Measurements from ENCODE around the gene E2F1. TPM values are rescaled to one million over a fixed set of nuclear protein-coding genes. Genes with fewer than 3 reads are reported as not detected.

The E2F1 gene
- total and polyA plus RNA-seq, 7 donors = 0.33 to 13.1 (median 1.7) TPM

DNA sequence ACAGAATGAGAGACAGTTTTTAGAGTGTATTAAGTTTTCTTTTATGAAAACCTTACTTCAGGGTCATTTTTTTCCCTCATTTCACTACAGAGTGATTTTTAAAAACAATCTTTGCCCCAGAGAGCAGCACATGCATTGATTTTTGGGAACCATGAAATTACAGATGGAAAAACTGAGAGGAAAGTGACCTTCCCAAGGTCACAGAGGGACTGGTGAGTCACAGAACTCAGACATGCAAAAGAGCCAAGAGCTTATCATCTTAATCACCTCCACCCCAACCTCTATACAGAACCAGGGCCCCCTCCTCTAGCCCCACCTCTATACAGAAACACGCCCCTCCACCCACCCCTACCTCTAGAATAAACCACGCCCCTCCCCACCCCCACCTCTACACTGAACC is 23.2 kb upstream of the E2F1 start:
- Histone ChIP-seq H3K27me3 (no peaks in the 10 kb centered on the region), H3K27ac (no peak overlapping the region), H3K4me1 (no peaks in the 10 kb centered on the region), H3K9me3 (no peaks in the 10 kb centered on the region), H3K4me3 (no peak overlapping the region), H3K36me3 (peaks cover 11 to 60% (median 20%) of the 10 kb centered on the region in 4 donors)
- TF ChIP-seq POLR2AphosphoS5 (IDR thresholded peaks at IDR 0.05) (no peak), POLR2A (IDR thresholded peaks at IDR 0.05) (no peak), EP300 (IDR thresholded peaks at IDR 0.05) (no peak)
- TF ChIP-seq, protein P1, sequence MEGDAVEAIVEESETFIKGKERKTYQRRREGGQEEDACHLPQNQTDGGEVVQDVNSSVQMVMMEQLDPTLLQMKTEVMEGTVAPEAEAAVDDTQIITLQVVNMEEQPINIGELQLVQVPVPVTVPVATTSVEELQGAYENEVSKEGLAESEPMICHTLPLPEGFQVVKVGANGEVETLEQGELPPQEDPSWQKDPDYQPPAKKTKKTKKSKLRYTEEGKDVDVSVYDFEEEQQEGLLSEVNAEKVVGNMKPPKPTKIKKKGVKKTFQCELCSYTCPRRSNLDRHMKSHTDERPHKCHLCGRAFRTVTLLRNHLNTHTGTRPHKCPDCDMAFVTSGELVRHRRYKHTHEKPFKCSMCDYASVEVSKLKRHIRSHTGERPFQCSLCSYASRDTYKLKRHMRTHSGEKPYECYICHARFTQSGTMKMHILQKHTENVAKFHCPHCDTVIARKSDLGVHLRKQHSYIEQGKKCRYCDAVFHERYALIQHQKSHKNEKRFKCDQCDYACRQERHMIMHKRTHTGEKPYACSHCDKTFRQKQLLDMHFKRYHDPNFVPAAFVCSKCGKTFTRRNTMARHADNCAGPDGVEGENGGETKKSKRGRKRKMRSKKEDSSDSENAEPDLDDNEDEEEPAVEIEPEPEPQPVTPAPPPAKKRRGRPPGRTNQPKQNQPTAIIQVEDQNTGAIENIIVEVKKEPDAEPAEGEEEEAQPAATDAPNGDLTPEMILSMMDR (IDR thresholded peaks at IDR 0.05) = no peak
- 67 to 82% methylated on average over 2 of the region's 2 CpGs for WGBS, 2 donors
- DNase-seq = no peak
- intact Hi-C loops (cut with DNase I) = no loop called here

DNA sequence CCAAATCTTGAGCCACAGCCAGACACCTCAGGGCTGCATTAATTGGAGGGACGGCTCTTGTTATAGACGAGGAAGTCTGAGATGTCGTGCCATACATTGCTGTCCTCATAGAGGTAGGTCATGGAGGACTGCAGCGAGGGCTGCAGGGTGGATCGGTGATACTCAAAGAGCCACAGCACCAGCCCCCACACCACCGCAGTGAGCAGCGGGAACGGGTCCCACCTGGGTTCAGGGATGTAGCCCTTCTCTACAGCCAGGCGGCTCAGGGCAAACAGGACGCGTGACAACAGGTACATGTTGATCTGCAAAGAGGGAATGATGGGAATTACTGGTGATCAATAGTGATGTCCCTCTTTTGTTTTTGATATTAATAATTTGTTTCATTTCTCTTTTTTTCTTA is 21.5 kb upstream of the E2F1 start:
- H3K36me3 ChIP-seq = peaks cover 4 to 43% (median 12%) of the 10 kb centered on the region in 4 donors
- H3K9me3 ChIP-seq = no peaks in the 10 kb centered on the region
- peaks cover 0 to 7% (median 7%) of the 10 kb centered on the region in 4 donors for H3K4me1 ChIP-seq
- no peak overlapping the region for H3K4me3 ChIP-seq
- WGBS, 2 donors = 91 to 92% methylated on average over 11 of the region's 11 CpGs
- H3K27ac ChIP-seq = no peak overlapping the region
- TF ChIP-seq EP300 (IDR thresholded peaks at IDR 0.05) = no peak
- TF ChIP-seq, protein P1 (IDR thresholded peaks at IDR 0.05) = no peak
- no peak for TF ChIP-seq POLR2A (IDR thresholded peaks at IDR 0.05)
- no peak for TF ChIP-seq POLR2AphosphoS5 (IDR thresholded peaks at IDR 0.05)
- intact Hi-C loops (cut with DNase I) = no loop called here
- no peaks in the 10 kb centered on the region for H3K27me3 ChIP-seq
- no peak for DNase-seq

DNA sequence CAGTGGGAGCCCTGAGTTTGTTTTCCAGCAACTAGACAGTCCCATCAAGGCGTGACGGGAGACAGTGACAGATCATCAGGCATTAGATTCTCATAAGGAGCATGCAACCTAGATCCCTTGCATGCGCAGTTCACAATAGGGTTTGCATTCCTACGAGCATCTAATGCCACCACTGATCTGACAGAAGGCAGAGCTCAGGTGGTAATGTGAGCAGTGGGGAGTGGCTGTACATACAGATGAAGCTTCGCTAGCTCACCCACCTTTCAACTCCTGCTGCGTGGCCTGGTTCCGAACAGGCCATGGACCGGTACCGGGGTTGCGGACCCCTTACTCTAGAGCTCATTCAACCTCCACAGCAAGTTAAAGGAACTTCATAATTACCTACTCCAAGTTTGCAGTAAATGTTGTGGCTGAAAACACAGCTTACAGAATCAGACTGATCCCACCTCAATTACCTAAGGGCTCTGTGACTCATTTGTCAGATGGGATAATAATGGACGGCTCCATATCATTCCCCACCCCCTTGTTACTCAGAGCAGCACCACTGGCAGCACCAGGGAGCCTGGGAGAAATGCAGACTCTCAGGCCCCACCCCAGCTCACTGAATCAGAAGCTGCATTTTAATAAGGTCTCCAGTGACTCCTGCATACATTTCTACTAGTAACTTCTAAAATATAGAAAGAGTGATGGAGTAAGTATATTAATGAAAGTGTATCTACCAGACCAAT is 18.2 kb upstream of the E2F1 start:
- H3K4me3 ChIP-seq = no peak overlapping the region
- no peak for DNase-seq
- peaks cover 0 to 20% (median 4%) of the 10 kb centered on the region in 4 donors for H3K36me3 ChIP-seq
- H3K9me3 ChIP-seq = no peaks in the 10 kb centered on the region
- WGBS, 2 donors = 92 to 95% methylated on average over 11 of the region's 11 CpGs
- no peak overlapping the region for H3K27ac ChIP-seq
- TF ChIP-seq, protein P1 (IDR thresholded peaks at IDR 0.05) = no peak
- no peak for TF ChIP-seq POLR2A (IDR thresholded peaks at IDR 0.05)
- no peak for TF ChIP-seq EP300 (IDR thresholded peaks at IDR 0.05)
- TF ChIP-seq POLR2AphosphoS5 (IDR thresholded peaks at IDR 0.05) = no peak
- H3K27me3 ChIP-seq = no peaks in the 10 kb centered on the region
- intact Hi-C loops (cut with DNase I) = no loop called here
- peaks cover 0 to 10% (median 8%) of the 10 kb centered on the region in 4 donors for H3K4me1 ChIP-seq

DNA sequence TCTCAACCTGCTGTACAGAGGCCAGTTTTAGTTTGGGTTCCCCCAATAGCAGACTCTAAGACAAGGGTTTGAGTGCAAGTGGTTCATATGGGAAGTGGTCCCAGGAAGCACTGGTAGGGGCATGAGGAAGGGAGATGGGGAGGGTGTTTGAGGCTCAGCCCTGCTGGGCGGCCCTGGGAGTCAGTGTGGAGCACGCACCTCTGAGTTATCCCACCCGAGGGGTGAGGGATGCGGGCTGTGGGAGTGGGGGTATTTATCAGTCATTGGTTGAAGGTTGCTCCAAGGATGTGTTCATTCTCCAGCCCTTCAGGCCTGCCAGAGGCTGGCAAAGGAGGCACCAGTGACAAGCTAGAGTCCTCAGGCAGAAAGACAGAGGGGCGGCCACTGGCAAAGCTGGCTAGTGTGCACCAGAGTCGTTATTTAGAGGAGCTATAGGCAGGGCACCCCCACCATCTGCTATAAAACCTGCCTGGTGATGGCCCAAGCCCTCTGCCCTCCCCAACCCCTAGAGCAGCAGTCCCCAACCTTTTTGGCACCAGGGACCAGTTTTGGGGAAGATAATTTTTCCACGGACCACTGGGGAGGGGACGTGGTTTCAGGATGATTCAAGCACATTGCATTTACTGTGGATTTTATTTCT is 17.4 kb upstream of the E2F1 start:
- Histone ChIP-seq H3K36me3 (peaks cover 0 to 20% (median 4%) of the 10 kb centered on the region in 4 donors), H3K9me3 (no peaks in the 10 kb centered on the region), H3K27ac (no peak overlapping the region), H3K27me3 (no peaks in the 10 kb centered on the region), H3K4me1 (peaks cover 0 to 10% (median 8%) of the 10 kb centered on the region in 4 donors), H3K4me3 (no peak overlapping the region)
- no peak for DNase-seq
- no peak for TF ChIP-seq EP300 (IDR thresholded peaks at IDR 0.05)
- TF ChIP-seq, protein P1 (IDR thresholded peaks at IDR 0.05) = no peak
- intact Hi-C loops (cut with DNase I) = no loop called here
- 94 to 95% methylated on average over 8 of the region's 8 CpGs for WGBS, 2 donors
